ENCODE measurements around the gene UNC5B. TPM values are rescaled to one million over a fixed set of nuclear protein-coding genes. Genes with fewer than 3 reads are reported as not detected.

UNC5B gene
- total RNA-seq, 1 experiment from 2014 or later = 11.4 TPM

DNA sequence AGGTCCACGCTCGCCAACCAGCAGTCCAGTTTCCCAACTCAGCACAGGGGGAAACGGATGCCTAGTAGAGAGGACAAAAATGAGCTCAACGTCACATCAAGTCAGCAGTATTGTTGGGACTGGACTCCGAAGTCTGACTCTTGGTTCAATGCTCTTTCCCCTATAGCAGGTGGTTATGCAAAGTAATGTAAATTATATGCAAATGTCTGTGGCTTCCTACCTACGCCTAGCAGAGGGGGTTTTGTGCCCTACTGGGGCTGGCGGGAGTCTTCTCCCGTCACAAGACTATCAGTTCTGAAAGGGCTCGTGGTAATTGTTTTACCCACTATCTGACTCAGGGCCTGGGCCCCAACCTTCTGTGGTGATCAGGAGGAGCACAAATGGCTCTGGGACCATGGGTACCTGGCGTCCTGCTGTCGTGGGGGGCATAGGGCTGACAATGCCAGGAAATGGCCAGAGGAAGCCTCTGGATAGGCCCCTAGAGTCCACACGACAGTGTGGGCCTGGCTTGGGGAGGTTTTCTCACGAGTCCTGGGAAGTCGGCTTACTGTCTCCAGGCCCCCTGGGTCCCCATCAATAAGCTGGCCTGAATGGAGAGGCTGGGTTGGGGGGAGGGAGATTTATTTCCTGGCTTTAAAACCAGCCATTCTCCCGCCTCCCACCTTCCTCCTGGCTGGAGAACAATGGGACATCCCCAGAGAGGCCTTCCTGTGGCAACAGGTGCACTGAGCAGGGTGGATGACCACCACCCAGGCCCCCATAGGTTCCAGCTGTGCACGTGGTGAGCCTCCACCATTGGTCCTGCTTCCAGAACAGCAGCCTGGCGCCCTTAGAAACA, 41.8 kb downstream of the UNC5B start:
- DNase-seq = no peak
- H3K4me3 ChIP-seq = no peak overlapping the region
- H3K27me3 ChIP-seq = no peaks in the 10 kb centered on the region
- peaks cover 2% of the 10 kb centered on the region; the same call in 1 of the 2 replicates for H3K36me3 ChIP-seq
- no peaks in the 10 kb centered on the region for H3K9me3 ChIP-seq

DNA sequence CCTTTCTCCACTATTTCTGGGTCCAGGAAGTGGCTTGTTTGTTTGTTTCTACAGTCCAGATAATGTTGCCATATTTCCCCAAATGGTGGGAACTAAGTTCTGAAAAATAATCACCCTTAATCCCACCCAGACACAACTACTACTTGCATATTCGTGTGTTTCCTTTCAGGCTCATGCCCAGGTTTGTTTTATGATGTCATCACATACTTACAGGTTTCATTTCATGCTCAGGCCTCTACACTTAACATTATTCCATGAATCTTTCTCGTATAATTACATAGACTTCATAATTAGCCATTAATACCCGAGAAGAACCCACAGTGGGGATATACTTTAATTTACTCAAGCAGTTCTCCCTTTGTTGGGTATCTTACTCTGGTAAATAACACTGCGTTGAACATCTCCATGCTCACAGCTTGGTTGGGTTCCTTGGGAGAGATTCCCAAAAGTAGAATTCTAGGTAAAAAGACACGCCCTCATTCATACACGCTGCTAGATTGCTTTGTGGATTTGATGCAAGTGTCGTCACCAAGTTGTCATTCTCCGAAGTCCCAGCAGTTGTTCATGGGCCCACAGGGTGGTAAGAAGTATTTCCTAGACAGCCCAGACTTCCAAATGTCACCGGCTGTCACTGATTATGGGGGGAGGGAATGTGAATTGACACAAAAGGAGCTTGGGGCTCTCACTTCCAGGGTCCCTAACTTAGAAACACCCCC, 42.6 kb downstream of the UNC5B start:
- no peaks in the 10 kb centered on the region for H3K27me3 ChIP-seq
- no peaks in the 10 kb centered on the region for H3K9me3 ChIP-seq
- H3K4me3 ChIP-seq = no peak overlapping the region
- H3K36me3 ChIP-seq = peaks cover 2% of the 10 kb centered on the region; the same call in 1 of the 2 replicates
- DNase-seq = no peak

DNA sequence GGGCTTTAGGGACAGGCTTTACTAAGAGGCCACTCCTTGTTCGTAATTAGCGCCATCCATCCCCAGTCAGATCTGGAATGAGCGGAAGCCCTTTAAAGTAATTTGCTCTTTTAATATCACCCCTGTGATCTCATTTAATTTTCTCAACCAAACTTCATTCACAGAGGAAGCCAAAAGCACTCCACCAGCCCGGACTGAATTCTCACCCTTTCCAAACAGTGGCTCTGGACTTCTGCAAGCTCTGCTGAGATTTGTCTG, 43.1 kb downstream of the UNC5B start:
- Histone ChIP-seq H3K27me3 (no peaks in the 10 kb centered on the region), H3K4me3 (no peak overlapping the region)

DNA sequence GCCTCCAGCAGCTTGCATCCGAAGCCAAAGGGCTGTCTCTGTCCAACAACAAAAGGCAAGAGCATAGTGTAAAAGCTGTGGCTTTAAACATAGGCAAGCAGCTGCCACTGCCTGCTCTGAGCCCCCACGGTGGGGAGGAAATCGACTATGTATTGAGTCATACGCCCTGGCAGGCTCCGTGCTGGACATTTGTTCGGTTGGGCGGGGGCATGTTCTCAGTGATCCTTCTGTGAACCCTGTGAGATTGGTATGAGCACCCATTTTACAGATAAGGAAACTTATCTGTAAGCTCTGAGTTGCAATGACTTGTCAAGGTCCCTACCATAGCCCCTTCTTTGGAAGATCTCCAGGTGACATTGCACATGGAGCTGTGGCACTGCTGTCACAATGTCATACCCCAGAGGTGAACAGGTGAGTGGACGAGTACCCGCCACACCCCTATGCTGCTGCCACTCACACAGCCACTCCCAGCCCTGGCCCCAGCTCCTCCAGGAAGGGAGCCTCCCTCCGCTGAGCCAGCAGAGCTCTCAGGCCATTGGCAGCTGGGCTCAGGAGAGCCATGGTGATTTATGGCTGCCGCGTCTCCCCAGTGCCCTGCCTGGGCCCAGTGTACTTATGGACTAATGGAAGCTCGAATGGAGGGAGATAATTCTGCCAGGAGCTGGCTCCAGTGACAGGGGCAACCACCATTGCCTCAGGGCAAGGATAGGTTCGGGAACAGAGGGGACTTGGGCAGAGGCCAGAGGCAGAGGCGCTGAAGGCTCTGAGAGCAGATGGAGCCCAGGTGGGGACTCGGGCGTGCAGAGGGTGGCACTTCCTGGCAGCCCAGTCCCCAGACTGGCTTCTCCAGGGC, 43.7 kb downstream of the UNC5B start:
- Histone ChIP-seq H3K27me3 (no peaks in the 10 kb centered on the region), H3K4me3 (no peak overlapping the region), H3K36me3 (peaks cover 2% of the 10 kb centered on the region; the same call in 1 of the 2 replicates), H3K9me3 (no peaks in the 10 kb centered on the region)
- peak; percentile 96 for DNase-seq

More for the DNA sequence above, 43.1 kb downstream of the UNC5B start:
- DNase-seq = no peak
- no peaks in the 10 kb centered on the region for H3K9me3 ChIP-seq
- peaks cover 2% of the 10 kb centered on the region; the same call in 1 of the 2 replicates for H3K36me3 ChIP-seq

DNA sequence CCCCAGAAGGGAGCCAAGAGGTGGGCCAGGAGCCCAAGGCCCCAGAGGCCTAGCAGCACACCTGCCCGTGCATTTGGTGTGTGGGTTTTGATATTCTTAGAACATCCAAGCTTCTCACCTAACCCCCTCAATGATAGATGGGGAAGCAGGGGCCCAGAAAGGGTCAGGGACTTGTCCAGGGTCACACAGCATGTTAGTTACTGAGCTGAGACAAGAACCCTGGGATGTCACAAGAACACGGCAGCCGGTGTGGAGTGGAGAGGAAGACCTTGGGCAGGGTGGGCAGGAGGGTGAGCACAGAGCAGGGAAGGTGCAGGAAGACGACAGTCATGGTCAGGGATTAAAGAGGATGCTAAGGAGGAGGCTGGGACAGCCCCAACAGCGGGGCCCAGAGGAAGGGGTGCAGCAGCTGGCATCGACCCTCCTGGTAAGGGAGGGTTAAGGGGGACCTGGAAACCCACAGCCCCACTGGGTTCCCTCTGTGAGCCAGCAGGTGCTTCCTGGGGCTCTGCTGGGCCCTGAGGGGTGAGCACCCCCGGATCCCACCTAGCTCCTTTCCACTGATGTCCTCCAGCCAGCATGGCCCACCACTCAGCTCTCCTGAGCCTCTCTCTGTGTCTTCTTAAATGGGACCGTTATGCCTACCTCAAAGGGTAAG, 44.4 kb downstream of the UNC5B start:
- no peak for DNase-seq
- Histone ChIP-seq H3K4me3 (no peak overlapping the region), H3K36me3 (peaks cover 2% of the 10 kb centered on the region; the same call in 1 of the 2 replicates), H3K9me3 (no peaks in the 10 kb centered on the region), H3K27me3 (no peaks in the 10 kb centered on the region)

DNA sequence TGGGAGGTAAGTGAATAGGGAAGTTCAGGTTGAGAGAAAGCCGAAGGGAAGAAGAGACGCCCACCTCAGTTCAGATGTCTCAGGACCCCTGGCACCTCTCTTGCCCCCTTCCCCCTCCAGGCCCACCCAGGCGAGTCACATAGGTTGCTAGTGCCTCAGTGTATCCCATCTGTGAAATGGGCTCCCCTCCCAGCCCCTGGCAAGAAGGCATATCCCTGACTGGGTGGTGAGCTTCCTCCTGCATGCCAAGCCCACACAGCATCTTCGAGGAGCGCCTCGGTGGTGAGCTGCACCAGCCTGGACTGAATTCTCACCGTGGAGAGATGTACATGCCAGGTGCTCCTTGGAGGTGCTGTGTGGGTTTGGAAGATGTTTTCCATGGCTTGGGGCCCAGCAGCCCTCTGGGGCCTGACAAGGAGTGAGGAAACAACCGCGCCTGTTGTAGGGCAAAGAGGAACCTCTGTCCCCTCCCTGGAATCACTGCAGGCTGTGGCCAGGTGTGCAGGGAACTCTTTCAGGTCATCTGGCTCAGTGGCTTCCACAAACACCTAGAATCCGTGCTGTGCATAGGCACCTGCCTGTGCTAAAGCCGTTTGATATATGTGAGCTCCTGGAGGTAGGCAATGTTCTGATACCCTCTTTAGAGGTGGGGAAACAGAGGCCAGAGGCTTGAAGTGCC, 45.1 kb downstream of the UNC5B start:
- no peaks in the 10 kb centered on the region for H3K27me3 ChIP-seq
- peaks cover 2% of the 10 kb centered on the region; the same call in 1 of the 2 replicates for H3K36me3 ChIP-seq
- H3K9me3 ChIP-seq = no peaks in the 10 kb centered on the region
- no peak overlapping the region for H3K4me3 ChIP-seq
- DNase-seq = no peak

DNA sequence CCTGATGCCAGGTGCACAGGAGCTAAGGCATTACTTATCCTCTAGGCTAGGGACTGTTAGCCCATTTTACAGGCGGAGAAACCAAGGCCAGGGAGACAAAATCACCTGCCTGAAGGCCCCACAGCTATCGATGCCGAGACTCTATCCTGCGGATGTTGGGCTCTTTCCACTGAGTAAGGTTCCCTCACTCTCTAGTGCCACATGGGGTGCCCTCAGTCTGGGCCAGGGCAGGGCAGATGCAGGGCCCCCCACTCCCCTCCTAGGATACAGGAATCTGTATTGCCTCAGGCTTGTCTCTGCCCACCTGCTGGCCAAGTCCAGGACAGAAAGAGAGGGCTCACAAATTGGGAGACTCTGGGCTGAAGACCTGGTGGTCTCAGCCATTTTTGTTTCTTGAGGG, 45.7 kb downstream of the UNC5B start:
- Histone ChIP-seq H3K27me3 (no peaks in the 10 kb centered on the region), H3K9me3 (no peaks in the 10 kb centered on the region), H3K4me3 (no peak overlapping the region), H3K36me3 (peaks cover 2% of the 10 kb centered on the region; the same call in 1 of the 2 replicates)
- DNase-seq = no peak

DNA sequence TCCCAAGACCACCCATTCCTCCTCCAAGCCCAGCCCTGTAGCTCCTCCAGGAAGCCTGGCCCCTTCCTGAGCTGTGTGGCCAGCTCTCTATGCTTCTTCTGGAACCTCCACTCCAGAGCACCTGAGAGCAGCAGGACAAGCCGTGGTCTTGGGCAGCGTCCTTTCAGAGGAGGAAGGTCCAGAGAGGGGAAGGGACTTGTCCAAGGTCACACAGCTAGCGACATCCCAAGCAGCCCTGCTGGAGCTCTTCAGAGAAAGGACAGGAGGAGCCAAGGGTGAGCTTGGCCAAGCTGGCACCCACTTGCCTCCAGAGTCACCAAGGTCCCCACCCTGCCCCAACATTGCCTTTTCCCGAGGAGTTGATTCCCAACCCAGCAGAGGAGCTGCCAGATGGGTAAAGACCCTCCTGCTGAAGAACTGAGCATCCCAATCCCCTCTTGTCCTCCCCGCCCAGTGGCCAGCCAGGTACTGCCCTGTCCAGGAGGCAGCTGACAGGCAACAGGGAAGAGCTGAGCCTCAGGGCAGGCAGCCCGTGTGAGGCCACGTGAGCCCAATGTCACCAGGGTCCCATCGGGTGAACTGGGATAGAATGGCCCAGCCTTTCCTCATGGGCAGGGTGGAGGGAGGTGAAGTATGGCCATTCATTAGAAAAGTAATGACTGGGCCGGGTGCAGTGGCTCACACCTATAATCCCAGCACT, 46.2 kb downstream of the UNC5B start:
- DNase-seq = no peak
- Histone ChIP-seq H3K36me3 (peaks cover 2% of the 10 kb centered on the region; the same call in 1 of the 2 replicates), H3K4me3 (no peak overlapping the region), H3K9me3 (no peaks in the 10 kb centered on the region), H3K27me3 (no peaks in the 10 kb centered on the region)

DNA sequence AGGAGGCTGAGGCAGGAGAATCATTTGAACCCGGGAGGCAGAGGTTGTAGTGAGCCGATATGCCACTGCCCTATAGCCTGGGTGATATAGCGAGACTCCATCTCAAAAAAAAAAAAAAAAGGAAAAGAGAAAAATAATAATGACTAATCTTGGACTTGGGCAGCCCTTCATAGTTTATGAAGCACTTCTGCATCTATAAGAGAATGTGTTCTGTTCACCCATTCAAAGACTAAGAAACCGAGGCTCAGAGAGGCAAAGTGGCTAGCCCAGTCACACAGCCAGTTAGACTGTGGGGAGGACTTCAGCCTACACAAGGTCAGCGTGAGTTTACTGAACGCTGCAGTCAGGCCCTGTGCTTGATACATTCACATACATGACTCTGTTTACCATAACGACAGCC, 46.9 kb downstream of the UNC5B start:
- Histone ChIP-seq H3K9me3 (no peaks in the 10 kb centered on the region), H3K27me3 (no peaks in the 10 kb centered on the region), H3K36me3 (peaks cover 2% of the 10 kb centered on the region; the same call in 1 of the 2 replicates), H3K4me3 (no peak overlapping the region)
- no peak for DNase-seq

DNA sequence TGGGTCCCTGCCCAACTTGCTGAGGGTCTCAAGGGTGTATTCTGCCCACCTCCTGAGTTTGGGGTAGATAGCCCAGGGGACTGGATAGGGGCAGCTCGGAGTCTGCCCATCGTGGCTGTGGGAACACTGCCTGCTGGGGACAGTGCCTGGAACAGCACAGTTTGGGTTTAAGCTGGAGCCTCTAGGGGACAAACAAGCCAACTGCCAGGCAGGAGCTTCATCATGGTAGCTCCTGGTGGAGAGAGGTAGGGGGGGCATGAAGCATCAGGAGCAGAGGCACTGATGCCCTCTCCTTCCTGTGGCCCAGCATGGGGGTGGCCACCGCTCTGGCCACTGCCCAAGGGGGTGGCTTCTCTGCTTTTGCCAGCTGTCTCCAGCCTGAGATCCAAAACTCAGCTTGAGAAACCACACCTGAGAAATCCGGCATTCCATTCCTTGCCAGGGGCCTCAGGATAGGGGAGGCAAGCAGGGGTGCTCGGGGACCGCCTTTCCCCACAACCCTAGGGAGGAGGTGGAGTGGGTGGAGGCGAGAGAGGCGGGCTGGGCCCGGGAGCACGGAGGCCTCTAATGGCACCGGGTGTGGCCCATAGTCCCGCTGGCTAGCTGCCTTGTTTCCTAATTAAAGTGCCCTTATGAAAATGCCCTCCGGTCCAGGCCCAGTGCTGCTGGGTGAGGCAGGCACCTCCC, 47.6 kb downstream of the UNC5B start:
- Histone ChIP-seq H3K36me3 (peaks cover 2% of the 10 kb centered on the region; the same call in 1 of the 2 replicates), H3K4me3 (no peak overlapping the region), H3K27me3 (no peaks in the 10 kb centered on the region), H3K9me3 (no peaks in the 10 kb centered on the region)
- DNase-seq = peak; percentile 71

DNA sequence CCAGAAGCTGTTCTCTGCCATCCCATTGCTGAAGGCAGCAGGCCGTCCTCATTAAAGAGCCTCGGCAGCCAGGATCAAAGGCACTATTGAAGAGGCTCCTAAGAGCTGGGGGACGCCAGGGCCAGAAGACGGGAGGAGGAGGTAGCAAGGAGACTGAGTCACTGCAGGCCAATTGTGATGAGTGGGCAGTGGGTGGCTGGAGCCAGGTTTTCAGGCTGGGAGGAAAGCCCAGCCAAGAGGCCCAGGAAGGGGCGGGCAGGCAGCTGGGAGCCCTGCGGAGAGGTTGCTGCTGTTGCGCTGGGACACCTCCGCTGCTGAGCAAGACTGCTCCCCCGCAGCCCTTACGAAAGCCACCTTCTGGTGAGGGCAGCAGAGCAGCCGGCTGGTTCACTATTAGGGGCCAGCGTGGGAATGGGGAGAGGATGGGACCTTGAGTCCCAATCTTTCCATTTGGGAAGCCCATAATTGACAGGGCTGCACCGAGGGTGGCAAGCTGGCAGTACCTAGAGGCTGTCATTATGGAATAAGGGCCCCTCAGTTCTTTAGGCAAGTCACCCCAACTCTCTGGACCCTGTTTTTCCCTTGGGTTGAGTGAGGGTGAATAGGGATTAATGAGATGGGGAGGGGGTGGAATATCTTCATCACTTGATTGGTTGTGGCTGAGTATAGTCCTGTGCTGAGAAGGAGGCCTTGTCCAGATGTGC, 48.4 kb downstream of the UNC5B start:
- DNase-seq = peak; percentile 95
- Histone ChIP-seq H3K27me3 (no peaks in the 10 kb centered on the region), H3K4me3 (no peak overlapping the region), H3K36me3 (peaks cover 2% of the 10 kb centered on the region; the same call in 1 of the 2 replicates), H3K9me3 (no peaks in the 10 kb centered on the region)

DNA sequence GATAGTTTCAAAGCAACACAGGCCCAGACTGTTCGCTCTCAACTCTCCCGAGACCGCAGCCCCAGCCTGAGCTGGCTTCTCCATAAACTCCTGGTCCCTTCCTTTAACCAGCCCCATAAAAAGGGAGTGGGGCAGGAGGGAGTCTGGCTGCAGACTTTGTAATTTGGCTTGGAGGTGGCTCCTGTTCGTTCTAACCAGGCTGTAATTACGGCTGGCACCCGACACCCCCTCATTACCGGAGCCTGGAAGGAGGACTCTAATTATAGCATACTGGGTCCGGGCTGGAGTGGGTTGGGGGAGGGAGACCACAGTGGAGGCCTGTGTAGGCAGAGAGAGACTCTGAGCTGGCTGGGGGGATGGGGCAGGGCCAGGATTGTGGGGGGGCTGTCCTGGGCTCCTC, 49.7 kb downstream of the UNC5B start:
- no peak for DNase-seq
- Histone ChIP-seq H3K36me3 (no peaks in the 10 kb centered on the region), H3K27me3 (no peaks in the 10 kb centered on the region), H3K4me3 (no peak overlapping the region), H3K9me3 (no peaks in the 10 kb centered on the region)

DNA sequence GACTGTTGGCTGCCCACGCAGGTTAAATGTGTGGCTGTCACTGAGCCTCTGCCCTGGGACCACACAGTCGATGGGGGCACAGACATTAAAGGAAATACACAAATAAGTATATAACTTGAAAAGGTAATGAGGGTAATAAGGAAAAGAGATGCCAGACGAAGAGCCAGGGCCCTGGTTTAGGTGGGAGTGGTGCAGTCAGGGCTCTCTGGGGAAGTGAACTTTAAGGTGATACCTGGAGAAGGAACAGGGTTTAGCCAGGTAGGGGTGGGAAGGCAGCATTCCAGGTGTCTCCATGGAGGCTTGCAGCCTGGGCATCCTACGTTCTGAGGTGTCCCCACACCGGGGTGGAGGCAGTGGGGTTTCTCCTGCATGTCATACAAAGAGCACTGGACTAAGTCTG, 50.4 kb downstream of the UNC5B start:
- Histone ChIP-seq H3K36me3 (no peaks in the 10 kb centered on the region), H3K9me3 (no peaks in the 10 kb centered on the region), H3K4me3 (no peak overlapping the region), H3K27me3 (no peaks in the 10 kb centered on the region)
- no peak for DNase-seq

DNA sequence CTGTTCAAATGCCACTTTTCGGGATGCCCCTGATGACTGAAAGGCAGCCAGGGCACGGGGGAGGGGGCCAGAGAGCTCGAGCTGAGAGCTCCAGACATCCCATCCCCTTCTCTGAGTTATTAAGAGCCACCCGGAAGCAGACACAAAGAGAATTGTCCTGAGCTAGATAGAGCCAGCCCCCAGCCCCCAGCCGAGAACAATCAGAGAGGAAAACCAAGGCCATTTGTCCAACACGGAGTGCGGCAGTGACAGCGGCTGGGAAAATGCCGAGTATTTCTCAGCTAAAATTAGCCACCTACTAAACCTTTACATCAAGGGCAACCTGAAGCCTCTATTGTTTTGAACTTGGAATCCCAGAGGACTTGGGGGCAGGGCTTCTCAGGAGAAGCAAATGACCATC, 51.0 kb downstream of the UNC5B start:
- no peaks in the 10 kb centered on the region for H3K9me3 ChIP-seq
- H3K36me3 ChIP-seq = no peaks in the 10 kb centered on the region
- no peaks in the 10 kb centered on the region for H3K27me3 ChIP-seq
- no peak overlapping the region for H3K4me3 ChIP-seq
- DNase-seq = no peak

All from MG63 (cell line).